CD14-positive monocyte (primary cell): Measurements from ENCODE around the gene ITGA5. TPM values are rescaled to one million over a fixed set of nuclear protein-coding genes. Genes with fewer than 3 reads are reported as not detected.

Source experiments
- DNase-seq, 3 donors: peaks; one replicate each; pipeline ENCODE4 v3.0.0-alpha.2; 2011 to 2022
- H2AFZ ChIP-seq: 2 replicates; pipeline ENCODE4 v1.6.0; 2012; ENCODE audit warnings: mild to moderate bottlenecking, low read depth, low read length, inconsistent platforms; ENCODE audit not compliant: insufficient read depth, poor library complexity, severe bottlenecking
- H3K27ac ChIP-seq, 2 donors: 1 replicate in 1 of 2; 2 replicates in 1 of 2; pipeline ENCODE4 v1.5.1; 2012 to 2013; ENCODE audit warnings: low read length in 2 of 2, control low read depth in 1 of 2, inconsistent platforms in 1 of 2, low read depth in 1 of 2, mild to moderate bottlenecking in 1 of 2
- H3K27me3 ChIP-seq, 2 donors: one replicate each; pipeline versions ENCODE4 v1.6.0 to v1.6.1; 2011 to 2013; ENCODE audit warnings: low read length in 2 of 2; ENCODE audit not compliant: control insufficient read depth in 2 of 2, insufficient read depth in 2 of 2
- H3K36me3 ChIP-seq, 2 donors: replicated peaks in 1 of 2; 1 replicate in 1 of 2; 2 replicates in 1 of 2; pipeline versions ENCODE4 v1.5.1 to v1.6.1; 2012 to 2013; ENCODE audit warnings: low read length in 2 of 2, control low read depth in 1 of 2, inconsistent platforms in 1 of 2, mild to moderate bottlenecking in 1 of 2; ENCODE audit not compliant: insufficient read depth in 2 of 2, control insufficient read depth in 1 of 2
- H3K4me1 ChIP-seq, 2 donors: 1 replicate in 1 of 2; 2 replicates in 1 of 2; pipeline versions ENCODE4 v1.5.1 to v1.6.1; 2012 to 2013; ENCODE audit warnings: low read length in 2 of 2, control low read depth in 1 of 2, inconsistent platforms in 1 of 2, mild to moderate bottlenecking in 1 of 2, moderate library complexity in 1 of 2; ENCODE audit not compliant: insufficient read depth in 2 of 2, control insufficient read depth in 1 of 2
- H3K4me2 ChIP-seq: replicated peaks from 2 replicates; pipeline ENCODE3; 2012; ENCODE audit warnings: low read length, moderate library complexity, mild to moderate bottlenecking; ENCODE audit not compliant: poor library complexity, severe bottlenecking; ENCODE audit errors: extremely low read depth
- H3K4me3 ChIP-seq, 3 experiments: fragments of 200-600 bp in 1 of 3; sonication (generic) in 1 of 3; replicated peaks in 1 of 3; 1 replicate in 2 of 3; 2 replicates in 1 of 3; pipeline ENCODE4 v1.5.1; 2011 to 2013; ENCODE audit warnings: low read length in 3 of 3, mild to moderate bottlenecking in 3 of 3, control low read depth in 2 of 3, low read depth in 2 of 3, inconsistent platforms in 1 of 3, moderate library complexity in 1 of 3
- H3K79me2 ChIP-seq: 2 replicates; pipeline ENCODE4 v1.6.0; 2012; ENCODE audit warnings: mild to moderate bottlenecking, control low read depth, inconsistent platforms, low read length, moderate library complexity; ENCODE audit not compliant: insufficient read depth
- H3K9ac ChIP-seq: 2 replicates; pipeline ENCODE4 v1.6.0; 2017; ENCODE audit warnings: low read length, mild to moderate bottlenecking; ENCODE audit not compliant: insufficient read depth, poor library complexity, severe bottlenecking
- H3K9me3 ChIP-seq, 2 donors: replicated peaks in 1 of 2; 1 replicate in 1 of 2; 2 replicates in 1 of 2; pipeline versions ENCODE4 v1.5.1 to v1.6.1; 2012 to 2013; ENCODE audit warnings: low read length in 2 of 2, control low read depth in 1 of 2; ENCODE audit not compliant: control insufficient read depth in 1 of 2, insufficient read depth in 1 of 2
- H4K20me1 ChIP-seq: 2 replicates; pipeline ENCODE4 v1.6.0; 2012; ENCODE audit warnings: mild to moderate bottlenecking, low read length, control low read depth, moderate library complexity; ENCODE audit not compliant: insufficient read depth
- H3K27ac Mint-ChIP-seq, 7 donors: one replicate each; pipeline ENCODE4 v1.8.0; 2020; ENCODE audit warnings: mild to moderate bottlenecking in 7 of 7, mixed read lengths in 7 of 7, moderate library complexity in 6 of 7, inconsistent platforms in 2 of 7
- H3K27me3 Mint-ChIP-seq, 3 donors: one replicate each; pipeline ENCODE4 v1.8.0; 2021 to 2022; ENCODE audit warnings: low read depth in 3 of 3, mild to moderate bottlenecking in 3 of 3, mixed read lengths in 3 of 3, moderate library complexity in 3 of 3, inconsistent platforms in 1 of 3
- H3K36me3 Mint-ChIP-seq, 2 donors: one replicate each; pipeline ENCODE4 v1.8.0; 2020; ENCODE audit warnings: mixed read lengths in 2 of 2, inconsistent platforms in 1 of 2, mild to moderate bottlenecking in 1 of 2
- H3K4me1 Mint-ChIP-seq: one replicate; pipeline ENCODE4 v1.8.0; 2020; ENCODE audit warnings: mild to moderate bottlenecking, mixed read lengths
- H3K4me3 Mint-ChIP-seq, 2 donors: one replicate each; pipeline ENCODE4 v1.8.0; 2020; ENCODE audit warnings: mild to moderate bottlenecking in 2 of 2, mixed read lengths in 2 of 2, moderate library complexity in 1 of 2
- H3K9me3 Mint-ChIP-seq, 7 donors: one replicate each; pipeline ENCODE4 v1.8.0; 2020 to 2022; ENCODE audit warnings: mixed read lengths in 7 of 7, mild to moderate bottlenecking in 6 of 7, moderate library complexity in 6 of 7, inconsistent platforms in 2 of 7
- CTCF ChIP-seq: fragments of 200-600 bp; IDR thresholded peaks from one replicate; pipeline ENCODE4 v1.8.0; 2022; ENCODE audit warnings: antibody characterized with exemption, mild to moderate bottlenecking
- WGBS: methylation state at CpG from one replicate; pipeline ENCODE4 v1.1.5; 2013; ENCODE audit warnings: missing lambda C conversion rate; ENCODE audit not compliant: insufficient coverage; 5-methylcytosine and 5-hydroxymethylcytosine counted together
- intact Hi-C, 2 donors: fragments of 100-400 bp; cut with micrococcal nuclease; formaldehyde crosslinking; loops; one replicate each; pipeline versions ENCODE4 v1.15.0 to v1.15.1; 2023
- polyA minus RNA-seq: library from RNA; depleted of rRNA, polyadenylated mRNA; stranded (reverse); fragments of >200 nt; gene quantifications from 2 replicates; pipeline ENCODE4 v1.2.3, GENCODE V29; 2012
- polyA plus RNA-seq, 3 donors: library from polyadenylated mRNA; depleted of rRNA in 1 of 3; unstranded in 2 of 3; stranded (reverse) in 1 of 3; fragments of 300-500 nt in 2 of 3; fragments of >200 nt in 1 of 3; fragmentation: Illumina TruSeq in 2 of 3; gene quantifications; 1 replicate in 2 of 3; 2 replicates in 1 of 3; pipeline ENCODE4 v1.2.3, GENCODE V29; 2012 to 2021
- total RNA-seq, 12 experiments: library from RNA in 1 of 12; stranded (reverse) in 1 of 12; fragments of 120-200 nt in 1 of 12; gene quantifications; one replicate each; pipeline ENCODE4 v1.2.4 and lab custom pipeline; 2013 to 2026; ENCODE audit warnings: mixed read lengths in 6 of 12, inconsistent platforms in 1 of 12

ITGA5 gene
- 111 TPM for total RNA-seq (2013)
- polyA plus RNA-seq (100 to 1,000 TPM in 1 of 3 donors, 10 to 100 TPM in 2; 85.5 to 142 (median 99.4) TPM), polyA minus RNA-seq (138 and 174 TPM in 2 replicates), total RNA-seq (lab: John Stamatoyannopoulos, UW) (719 to 2,237 (median 1,157) reads per million in 11 experiments)

- peaks cover 5 to 11% of the 10 kb centered on the region in 2 donors for H3K36me3 Mint-ChIP-seq
- intact Hi-C loops: no loop called here
- Histone ChIP-seq H3K79me2 (peaks cover 52% of the 10 kb centered on the region), H3K36me3 (no peaks in the 10 kb centered on the region), H3K27ac (peak within 1 kb of the TSS; percentile 72 to 99), H3K9me3 (no peaks in the 10 kb centered on the region), H3K4me3 (peak within 1 kb of the TSS; percentile 80 to 98 (median 95)), H2AFZ (peak within 1 kb of the TSS; percentile 84), H3K4me2 (peak within 1 kb of the TSS; percentile 97), H4K20me1 (peaks cover 30% of the 10 kb centered on the region), H3K9ac (peak within 1 kb of the TSS; percentile 97), H3K27me3 (no peaks in the 10 kb centered on the region), H3K4me1 (peaks cover 57 to 77% of the 10 kb centered on the region in 2 donors)
- DNase-seq: peak; percentile 64 to 85 (median 84)
- no peak for TF ChIP-seq CTCF
- peak within 1 kb of the TSS; percentile 100 for H3K4me3 Mint-ChIP-seq
- WGBS: 4% methylated on average over 33 of the region's 46 CpGs
- H3K27me3 Mint-ChIP-seq: peaks cover 2 to 5% (median 2%) of the 10 kb centered on the region in 3 donors
- peaks cover 0 to 3% (median 0%) of the 10 kb centered on the region in 7 donors for H3K9me3 Mint-ChIP-seq
- peaks cover 76% of the 10 kb centered on the region for H3K4me1 Mint-ChIP-seq
- peak within 1 kb of the TSS; percentile 88 to 99 (median 99) for H3K27ac Mint-ChIP-seq
Measured at GRCh38 chr12:54419088-54419887, at the start of gene ITGA5. TSS of gene ITGA5 (minus strand) at chr12:54419266. CDS start at chr12:54419198, 68 bp downstream.

GRCh38 chr12:54465857-54466523, 46.9 kb upstream of the ITGA5 start:
- H3K9me3 Mint-ChIP-seq: no peaks in the 10 kb centered on the region
- WGBS: 83% methylated on average over 1 of the region's 1 CpG
- DNase-seq: no peak

More at GRCh38 chr12:54465857-54466523, 46.9 kb upstream of the ITGA5 start:
- no peak overlapping the region for H3K4me3 Mint-ChIP-seq
- TF ChIP-seq CTCF: no peak
- Histone ChIP-seq H3K27me3 (no peaks in the 10 kb centered on the region), H3K27ac (no peak overlapping the region), H3K4me3 (no peak overlapping the region), H2AFZ (no peak overlapping the region), H3K36me3 (no peaks in the 10 kb centered on the region), H4K20me1 (no peaks in the 10 kb centered on the region), H3K9me3 (no peaks in the 10 kb centered on the region), H3K4me1 (peaks cover 12 to 15% of the 10 kb centered on the region in 2 donors), H3K79me2 (no peaks in the 10 kb centered on the region), H3K9ac (no peak overlapping the region), H3K4me2 (no peak overlapping the region)
- H3K27me3 Mint-ChIP-seq: peaks cover 0 to 1% (median 1%) of the 10 kb centered on the region in 3 donors
- H3K27ac Mint-ChIP-seq: no peak overlapping the region
- H3K36me3 Mint-ChIP-seq: peaks cover 0 to 1% of the 10 kb centered on the region in 2 donors
- intact Hi-C loops: no loop called here
- H3K4me1 Mint-ChIP-seq: peaks cover 15% of the 10 kb centered on the region
